ENCODE results near the gene C10orf67. TPM values are rescaled to one million over a fixed set of nuclear protein-coding genes. Genes with fewer than 3 reads are reported as not detected.
"Not testable (repeated sequence)": the region's sequence is repeated elsewhere in the genome, so short reads cannot be mapped to it uniquely, and the experiment has no call there.

The C10orf67 gene
- total and polyA plus RNA-seq, 9 of the 15 experiments (the other 6 are each of a cell fraction or from before 2014, with no cell fraction given): not detected

GRCh38 chr10:23365417-23366030 is 20.9 kb upstream of the C10orf67 start:
- H2AFZ ChIP-seq (ENCODE audit: low read depth, low read length): not testable (repeated sequence)

GRCh38 chr10:23364378-23364777 is 19.8 kb upstream of the C10orf67 start:
- intact Hi-C loops (cut with micrococcal nuclease) (no loop called here), in situ Hi-C loops (cut with MboI) (no loop called here)
- Histone ChIP-seq H3K79me2 (ENCODE audit: control insufficient read depth, insufficient read depth, low read length) (no peaks in the 10 kb centered on the region), H3K4me2 (ENCODE audit: insufficient read depth, low read length) (no peak overlapping the region), H2AFZ (ENCODE audit: low read depth, low read length) (no peak overlapping the region), H3K9me3 (replicated peaks; ENCODE audit: control insufficient read depth, insufficient read depth, low read depth, low read length) (no peaks in the 10 kb centered on the region), H3K27ac (ENCODE audit: extremely low read depth, low read depth, low read length) (no peak overlapping the region), H3K4me1 (replicated peaks in 1 of 2; ENCODE audit: control insufficient read depth in 2 of 2, insufficient read depth in 2 of 2, low read length in 2 of 2) (no peaks in the 10 kb centered on the region), H4K20me1 (replicated peaks; ENCODE audit: control insufficient read depth, insufficient read depth, low read length) (no peaks in the 10 kb centered on the region), H3K27me3 (ENCODE audit: control insufficient read depth in 2 of 2, insufficient read depth in 2 of 2, low read length in 2 of 2) (no peaks in the 10 kb centered on the region), H3K36me3 (ENCODE audit: control insufficient read depth, insufficient read depth, low read length) (no peaks in the 10 kb centered on the region), H3K9me1 (ENCODE audit: control insufficient read depth, insufficient read depth, low read length) (no peaks in the 10 kb centered on the region), H3K9ac (ENCODE audit: insufficient read depth in 1 of 2, low read depth in 2 of 2, low read length in 2 of 2) (no peak overlapping the region), H3K4me3 (no peak overlapping the region)
- ChIA-PET CTCF (ENCODE audit: low intra/inter-chr PET ratio) (no interaction called here), POLR2A (interaction anchor here (0.5 kb wide), 1 partner anchor 12 kb away, joined by 4 read pairs; no protein-coding TSS in a partner anchor)
- WGBS (ENCODE audit: insufficient coverage, low coverage, missing lambda C conversion rate): 2% methylated on average over 5 of the region's 5 CpGs
- ATAC-seq (no peak), DNase-seq (ENCODE audit: extremely low read depth in 1 of 4, low spot score in 3 of 4) (no peak), FAIRE-seq (no peak)
- no TSS peak for BruUV-seq (replicated peaks)
- no peak for TF ChIP-seq SMARCA5 (IDR thresholded peaks at IDR 0.05)
- TF ChIP-seq RB1 (IDR thresholded peaks at IDR 0.05; ENCODE audit: low read depth): no peak
- TF ChIP-seq POLR3A (IDR thresholded peaks at IDR 0.05; ENCODE audit: borderline replicate concordance, extremely low read depth, insufficient read depth, insufficient read length): no peak
- no peak for TF ChIP-seq ZNF124 (CRISPR knock-in tag; IDR thresholded peaks at IDR 0.05)
- TF ChIP-seq, protein P1, sequence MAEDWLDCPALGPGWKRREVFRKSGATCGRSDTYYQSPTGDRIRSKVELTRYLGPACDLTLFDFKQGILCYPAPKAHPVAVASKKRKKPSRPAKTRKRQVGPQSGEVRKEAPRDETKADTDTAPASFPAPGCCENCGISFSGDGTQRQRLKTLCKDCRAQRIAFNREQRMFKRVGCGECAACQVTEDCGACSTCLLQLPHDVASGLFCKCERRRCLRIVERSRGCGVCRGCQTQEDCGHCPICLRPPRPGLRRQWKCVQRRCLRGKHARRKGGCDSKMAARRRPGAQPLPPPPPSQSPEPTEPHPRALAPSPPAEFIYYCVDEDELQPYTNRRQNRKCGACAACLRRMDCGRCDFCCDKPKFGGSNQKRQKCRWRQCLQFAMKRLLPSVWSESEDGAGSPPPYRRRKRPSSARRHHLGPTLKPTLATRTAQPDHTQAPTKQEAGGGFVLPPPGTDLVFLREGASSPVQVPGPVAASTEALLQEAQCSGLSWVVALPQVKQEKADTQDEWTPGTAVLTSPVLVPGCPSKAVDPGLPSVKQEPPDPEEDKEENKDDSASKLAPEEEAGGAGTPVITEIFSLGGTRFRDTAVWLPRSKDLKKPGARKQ (CRISPR knock-in tag; IDR thresholded peaks at IDR 0.05): no peak
- no peak for TF ChIP-seq PHF20 (IDR thresholded peaks at IDR 0.05; ENCODE audit: partially characterized antibody)
- TF ChIP-seq HMG20A (CRISPR knock-in tag; conservative IDR thresholded peaks at IDR 0.05): no peak
- TF ChIP-seq SRSF1 (IDR thresholded peaks at IDR 0.05; ENCODE audit: low read depth, low read length): no peak
- no peak for TF ChIP-seq E2F6 (IDR thresholded peaks at IDR 0.05; ENCODE audit: borderline replicate concordance in 1 of 2, extremely low read depth in 1 of 2, insufficient read depth in 1 of 2, insufficient read length in 1 of 2, low read depth in 1 of 2, low read length in 1 of 2, poor library complexity in 1 of 2, severe bottlenecking in 1 of 2)
- TF ChIP-seq TBL1XR1 (IDR thresholded peaks at IDR 0.05; ENCODE audit: low read length in 2 of 2): no peak

More at GRCh38 chr10:23365417-23366030, 20.9 kb upstream of the C10orf67 start:
- H3K9me1 ChIP-seq (ENCODE audit: control insufficient read depth, insufficient read depth, low read length); H3K27ac ChIP-seq (ENCODE audit: extremely low read depth, low read depth, low read length); H3K27me3 ChIP-seq (ENCODE audit: control insufficient read depth in 2 of 2, insufficient read depth in 2 of 2, low read length in 2 of 2); H3K4me1 ChIP-seq (replicated peaks in 1 of 2; ENCODE audit: control insufficient read depth in 2 of 2, insufficient read depth in 2 of 2, low read length in 2 of 2); intact Hi-C loops (cut with micrococcal nuclease); H3K4me2 ChIP-seq (ENCODE audit: insufficient read depth, low read length); H3K9me3 ChIP-seq (replicated peaks; ENCODE audit: control insufficient read depth, insufficient read depth, low read depth, low read length); in situ Hi-C loops (cut with MboI); H3K79me2 ChIP-seq (ENCODE audit: control insufficient read depth, insufficient read depth, low read length); ATAC-seq; H3K4me3 ChIP-seq; CTCF ChIA-PET (ENCODE audit: low intra/inter-chr PET ratio); DNase-seq (ENCODE audit: extremely low read depth in 1 of 4, low spot score in 3 of 4); H4K20me1 ChIP-seq (replicated peaks; ENCODE audit: control insufficient read depth, insufficient read depth, low read length); H3K9ac ChIP-seq (ENCODE audit: insufficient read depth in 1 of 2, low read depth in 2 of 2, low read length in 2 of 2); H3K36me3 ChIP-seq (ENCODE audit: control insufficient read depth, insufficient read depth, low read length); BruUV-seq (replicated peaks); POLR2A ChIA-PET: not testable (repeated sequence)
- WGBS (ENCODE audit: insufficient coverage, low coverage, missing lambda C conversion rate): 0% methylated on average over 2 of the region's 4 CpGs
- peak; percentile 68 for FAIRE-seq

All from K562 (cell line).